Motor neuron (in vitro differentiated cells): ENCODE measurements around the gene TTLL13. TPM values are rescaled to one million over a fixed set of nuclear protein-coding genes. Genes with fewer than 3 reads are reported as not detected.

Source experiments
- ATAC-seq, 8 experiments: fragments of 200-7000 bp; cut with Tn5 transposase; replicated peaks in 6 of 8; 2 replicates each; pipeline ENCODE4 v1.8.0; 2021; ENCODE audit warnings: mild to moderate bottlenecking in 8 of 8, moderate library complexity in 8 of 8
- H3K27ac ChIP-seq, 2 donors: fragments of 250-450 bp; sonication (Bioruptor Pico); 2 replicates each; pipeline ENCODE4 v1.9.0; 2021; ENCODE audit warnings: antibody characterized with exemption in 2 of 2, mild to moderate bottlenecking in 2 of 2, moderate library complexity in 1 of 2
- H3K4me1 ChIP-seq, 2 donors: fragments of 250-450 bp; sonication (Bioruptor Pico); replicated peaks in 1 of 2; 2 replicates each; pipeline ENCODE4 v1.6.1; 2021; ENCODE audit warnings: antibody characterized with exemption in 2 of 2, mild to moderate bottlenecking in 2 of 2, moderate library complexity in 1 of 2
- H3K4me3 ChIP-seq, 5 donors: fragments of 250-450 bp; sonication (Bioruptor Pico); 2 replicates each; pipeline ENCODE4 v1.9.0; 2021; ENCODE audit warnings: antibody characterized with exemption in 5 of 5, mild to moderate bottlenecking in 5 of 5, moderate library complexity in 4 of 5
- WGBS, 10 experiments: fragments of 450-650 bp; shearing (Covaris generic); methylation state at CpG; one replicate each; pipeline ENCODE4 v1.0.0; 2022; 5-methylcytosine and 5-hydroxymethylcytosine counted together
- in situ Hi-C, 9 experiments: fragments of 400-800 bp; cut with MboI; loops; one replicate each; pipeline ENCODE4 v1.15.0; 2021; ENCODE audit warnings: low sequenced_read_pairs in 9 of 9, low pct_unique_long_range_greater_than_20kb in 2 of 9; ENCODE audit not compliant: unreplicated experiment in 9 of 9
- total RNA-seq, 8 experiments: library from RNA; unstranded; fragments of 300-600 nt; gene quantifications; 2 replicates each; pipeline versions ENCODE4 v1.2.3 to v1.2.4, GENCODE V29; 2022

Gene TTLL13
- total RNA-seq, 8 experiments from 2014 or later = 0.16 to 1.5 (median 0.50) TPM; not detected in 1

DNA sequence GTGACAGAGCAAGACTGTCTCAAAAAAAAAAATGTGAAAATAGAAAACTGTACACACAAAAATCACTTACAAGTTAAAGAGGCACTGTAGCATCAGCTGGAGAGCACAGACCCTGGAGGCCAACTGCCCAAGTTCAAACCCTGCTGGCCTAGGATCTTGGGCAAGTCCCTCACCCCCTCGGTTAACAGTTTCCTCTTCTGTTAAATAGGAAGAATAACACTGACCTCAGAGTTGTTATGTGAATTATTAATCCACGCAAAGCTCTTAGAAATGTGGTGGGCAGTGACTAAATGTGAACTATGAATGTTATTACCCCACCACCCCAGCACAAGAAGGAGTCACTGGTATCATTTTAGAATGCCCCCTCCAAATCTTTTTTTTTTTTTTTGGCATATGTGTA lies 26.8 kb upstream of the TTLL13 start:
- no peaks in the 10 kb centered on the region for H3K4me1 ChIP-seq
- ATAC-seq = no peak
- no peak overlapping the region for H3K4me3 ChIP-seq
- in situ Hi-C loops = loop anchor here in 1 of 9 experiments (10.0 kb wide), 1 partner anchor 58 kb away; no protein-coding TSS in a partner anchor
- 71 to 100% (median 86%) methylated on average over 1 to 2 of the region's 2 CpGs; no CpG with 5 or more reads in 1 of the 10 experiments for WGBS, 10 experiments
- no peak overlapping the region for H3K27ac ChIP-seq

DNA sequence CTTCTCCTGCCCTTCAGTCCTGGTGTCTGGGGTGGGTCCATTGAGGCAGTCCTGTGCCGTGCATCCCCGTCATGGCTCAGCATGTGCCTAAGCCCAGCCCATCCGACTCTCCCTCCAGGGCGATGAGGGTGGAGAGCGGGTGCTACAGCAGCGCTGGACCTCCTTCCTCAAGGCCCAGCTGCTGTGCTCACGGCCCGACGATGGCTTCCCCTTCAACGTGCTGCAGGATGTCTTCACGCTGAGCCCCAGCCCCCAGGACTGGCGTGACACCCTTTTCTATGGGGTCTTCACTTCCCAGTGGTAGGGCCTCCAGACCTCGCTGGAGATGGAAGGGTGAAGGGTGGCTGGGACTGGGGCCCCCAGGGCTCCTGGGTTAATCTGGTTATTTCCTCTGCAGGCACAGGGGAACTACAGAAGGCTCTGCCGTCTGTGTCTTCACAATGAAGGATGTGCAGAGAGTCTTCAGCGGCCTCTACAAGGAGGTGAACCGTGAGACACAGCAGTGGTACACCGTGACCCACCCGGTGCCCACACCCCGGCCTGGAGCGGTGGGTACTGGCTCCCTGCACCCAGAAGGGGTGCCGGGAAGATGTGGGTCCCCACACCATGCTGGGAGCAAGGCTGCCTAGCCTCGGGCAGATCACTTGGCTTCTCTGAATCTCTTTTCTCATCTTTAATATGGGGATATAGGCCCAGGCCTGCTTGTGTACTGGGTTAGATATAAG lies 25.8 kb upstream of the TTLL13 start:
- in situ Hi-C loops = loop anchor here in 1 of 9 experiments (10.0 kb wide), 1 partner anchor 59 kb away; no protein-coding TSS in a partner anchor
- 69 to 100% (median 93%) methylated on average over 1 to 15 of the region's 22 CpGs; no CpG with 5 or more reads in 2 of the 10 experiments for WGBS, 10 experiments

DNA sequence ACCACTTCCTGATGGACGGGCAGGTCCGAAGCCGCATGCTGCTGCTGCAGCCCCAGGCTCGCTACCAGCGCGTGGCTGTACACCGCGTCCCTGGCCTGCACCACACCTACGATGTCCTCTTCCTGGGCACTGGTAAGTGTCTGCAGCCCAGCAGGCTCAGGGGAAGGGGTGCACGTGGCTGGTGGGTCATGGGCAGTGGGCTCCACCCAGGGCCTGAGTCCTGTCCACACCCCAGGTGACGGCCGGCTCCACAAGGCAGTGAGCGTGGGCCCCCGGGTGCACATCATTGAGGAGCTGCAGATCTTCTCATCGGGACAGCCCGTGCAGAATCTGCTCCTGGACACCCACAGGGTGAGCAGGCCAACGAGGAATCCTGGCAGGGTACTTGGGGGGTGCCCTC lies 24.3 kb upstream of the TTLL13 start:
- Histone ChIP-seq H3K4me1 (no peaks in the 10 kb centered on the region), H3K4me3 (no peak overlapping the region), H3K27ac (no peak overlapping the region)
- 83 to 91% methylated on average over 3 to 6 of the region's 17 CpGs; no CpG with 5 or more reads in 8 of the 10 experiments for WGBS, 10 experiments
- in situ Hi-C loops = loop anchor here in 1 of 9 experiments (10.0 kb wide), 1 partner anchor 60 kb away; no protein-coding TSS in a partner anchor
- no peak for ATAC-seq

More for the DNA sequence above, 25.8 kb upstream of the TTLL13 start:
- no peak for ATAC-seq
- H3K4me3 ChIP-seq = no peak overlapping the region
- no peak overlapping the region for H3K27ac ChIP-seq
- no peaks in the 10 kb centered on the region for H3K4me1 ChIP-seq

DNA sequence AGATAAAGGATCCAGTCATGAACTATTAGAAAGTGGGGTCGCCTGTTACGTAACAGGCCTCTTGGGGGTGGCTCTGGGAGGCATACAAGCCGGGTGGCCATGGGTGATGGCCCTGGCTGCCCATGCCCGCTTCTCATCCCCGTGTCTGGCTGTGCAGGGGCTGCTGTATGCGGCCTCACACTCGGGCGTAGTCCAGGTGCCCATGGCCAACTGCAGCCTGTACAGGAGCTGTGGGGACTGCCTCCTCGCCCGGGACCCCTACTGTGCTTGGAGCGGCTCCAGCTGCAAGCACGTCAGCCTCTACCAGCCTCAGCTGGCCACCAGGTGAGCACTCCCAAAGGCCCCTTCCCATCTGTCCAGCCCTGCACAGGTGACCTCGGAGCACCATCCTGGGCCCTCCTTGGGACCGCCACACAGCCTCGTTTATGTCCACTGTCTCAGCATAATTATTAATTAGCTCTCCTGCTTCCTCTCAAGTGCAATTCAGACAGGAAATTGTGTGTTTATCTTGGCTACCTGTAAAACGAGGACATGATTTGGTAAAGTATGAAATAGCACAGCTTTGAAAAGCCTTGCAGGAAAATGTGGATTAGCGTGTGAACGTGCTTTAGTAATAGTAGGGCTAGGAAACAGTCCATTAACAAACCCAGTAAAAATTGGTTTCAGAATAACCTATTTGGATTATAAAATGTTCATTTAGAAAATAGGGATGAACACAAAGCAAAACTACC lies 23.7 kb upstream of the TTLL13 start:
- 59 to 100% (median 91%) methylated on average over 2 to 10 of the region's 18 CpGs; no CpG with 5 or more reads in 1 of the 10 experiments for WGBS, 10 experiments
- no peak for ATAC-seq
- no peak overlapping the region for H3K4me3 ChIP-seq
- no peaks in the 10 kb centered on the region for H3K4me1 ChIP-seq
- in situ Hi-C loops = loop anchor here in 1 of 9 experiments (10.0 kb wide), 1 partner anchor 61 kb away; no protein-coding TSS in a partner anchor
- H3K27ac ChIP-seq = no peak overlapping the region

DNA sequence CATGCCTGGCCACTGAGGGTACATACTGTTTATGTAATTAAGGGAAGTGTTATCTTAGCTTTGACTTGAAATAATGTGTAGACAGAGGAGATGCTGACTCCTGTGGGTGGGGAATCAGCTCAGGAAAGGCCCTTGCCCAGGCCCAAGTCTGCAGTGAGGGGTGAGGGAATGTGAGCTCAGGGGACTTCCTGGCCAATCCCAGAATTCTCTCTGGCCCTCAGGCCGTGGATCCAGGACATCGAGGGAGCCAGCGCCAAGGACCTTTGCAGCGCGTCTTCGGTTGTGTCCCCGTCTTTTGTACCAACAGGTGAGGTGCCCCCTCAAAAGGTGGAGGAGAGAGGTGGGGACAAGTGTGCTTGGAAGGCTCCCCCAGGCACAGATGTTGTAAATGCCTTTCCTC lies 22.0 kb upstream of the TTLL13 start:
- no peak overlapping the region for H3K27ac ChIP-seq
- WGBS, 10 experiments = 87 to 100% (median 93%) methylated on average over 1 to 7 of the region's 7 CpGs; no CpG with 5 or more reads in 7 of the 10 experiments
- H3K4me1 ChIP-seq = no peaks in the 10 kb centered on the region
- H3K4me3 ChIP-seq = no peak overlapping the region
- no peak for ATAC-seq
- in situ Hi-C loops = loop anchor here in 1 of 9 experiments (10.0 kb wide), 1 partner anchor 63 kb away; no protein-coding TSS in a partner anchor

DNA sequence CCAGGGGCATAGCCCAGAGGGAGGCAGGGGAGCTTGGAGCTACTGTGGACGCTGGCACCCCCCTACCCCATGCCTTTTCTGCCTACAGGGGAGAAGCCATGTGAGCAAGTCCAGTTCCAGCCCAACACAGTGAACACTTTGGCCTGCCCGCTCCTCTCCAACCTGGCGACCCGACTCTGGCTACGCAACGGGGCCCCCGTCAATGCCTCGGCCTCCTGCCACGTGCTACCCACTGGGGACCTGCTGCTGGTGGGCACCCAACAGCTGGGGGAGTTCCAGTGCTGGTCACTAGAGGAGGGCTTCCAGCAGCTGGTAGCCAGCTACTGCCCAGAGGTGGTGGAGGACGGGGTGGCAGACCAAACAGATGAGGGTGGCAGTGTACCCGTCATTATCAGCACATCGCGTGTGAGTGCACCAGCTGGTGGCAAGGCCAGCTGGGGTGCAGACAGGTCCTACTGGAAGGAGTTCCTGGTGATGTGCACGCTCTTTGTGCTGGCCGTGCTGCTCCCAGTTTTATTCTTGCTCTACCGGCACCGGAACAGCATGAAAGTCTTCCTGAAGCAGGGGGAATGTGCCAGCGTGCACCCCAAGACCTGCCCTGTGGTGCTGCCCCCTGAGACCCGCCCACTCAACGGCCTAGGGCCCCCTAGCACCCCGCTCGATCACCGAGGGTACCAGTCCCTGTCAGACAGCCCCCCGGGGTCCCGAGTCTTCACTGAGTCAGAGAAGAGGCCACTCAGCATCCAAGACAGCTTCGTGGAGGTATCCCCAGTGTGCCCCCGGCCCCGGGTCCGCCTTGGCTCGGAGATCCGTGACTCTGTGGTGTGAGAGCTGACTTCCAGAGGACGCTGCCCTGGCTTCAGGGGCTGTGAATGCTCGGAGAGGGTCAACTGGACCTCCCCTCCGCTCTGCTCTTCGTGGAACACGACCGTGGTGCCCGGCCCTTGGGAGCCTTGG lies 21.3 kb upstream of the TTLL13 start:
- Histone ChIP-seq H3K4me1 (no peaks in the 10 kb centered on the region), H3K4me3 (no peak overlapping the region), H3K27ac (no peak overlapping the region)
- ATAC-seq = peak in 4 of 8 experiments; percentile 11 to 19 (median 14)
- WGBS, 10 experiments = 90 to 100% (median 94%) methylated on average over 1 to 5 of the region's 38 CpGs; no CpG with 5 or more reads in 5 of the 10 experiments
- in situ Hi-C loops = loop anchor here in 1 of 9 experiments (10.0 kb wide), 1 partner anchor 63 kb away; no protein-coding TSS in a partner anchor

DNA sequence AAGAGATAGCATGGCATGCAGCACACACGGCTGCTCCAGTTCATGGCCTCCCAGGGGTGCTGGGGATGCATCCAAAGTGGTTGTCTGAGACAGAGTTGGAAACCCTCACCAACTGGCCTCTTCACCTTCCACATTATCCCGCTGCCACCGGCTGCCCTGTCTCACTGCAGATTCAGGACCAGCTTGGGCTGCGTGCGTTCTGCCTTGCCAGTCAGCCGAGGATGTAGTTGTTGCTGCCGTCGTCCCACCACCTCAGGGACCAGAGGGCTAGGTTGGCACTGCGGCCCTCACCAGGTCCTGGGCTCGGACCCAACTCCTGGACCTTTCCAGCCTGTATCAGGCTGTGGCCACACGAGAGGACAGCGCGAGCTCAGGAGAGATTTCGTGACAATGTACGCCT lies 20.4 kb upstream of the TTLL13 start:
- Histone ChIP-seq H3K4me3 (no peak overlapping the region), H3K27ac (no peak overlapping the region), H3K4me1 (no peaks in the 10 kb centered on the region)
- 80 to 100% (median 95%) methylated on average over 1 to 2 of the region's 15 CpGs; no CpG with 5 or more reads in 6 of the 10 experiments for WGBS, 10 experiments
- ATAC-seq = no peak
- in situ Hi-C loops = loop anchor here in 1 of 9 experiments (10.0 kb wide), 1 partner anchor 64 kb away; no protein-coding TSS in a partner anchor

DNA sequence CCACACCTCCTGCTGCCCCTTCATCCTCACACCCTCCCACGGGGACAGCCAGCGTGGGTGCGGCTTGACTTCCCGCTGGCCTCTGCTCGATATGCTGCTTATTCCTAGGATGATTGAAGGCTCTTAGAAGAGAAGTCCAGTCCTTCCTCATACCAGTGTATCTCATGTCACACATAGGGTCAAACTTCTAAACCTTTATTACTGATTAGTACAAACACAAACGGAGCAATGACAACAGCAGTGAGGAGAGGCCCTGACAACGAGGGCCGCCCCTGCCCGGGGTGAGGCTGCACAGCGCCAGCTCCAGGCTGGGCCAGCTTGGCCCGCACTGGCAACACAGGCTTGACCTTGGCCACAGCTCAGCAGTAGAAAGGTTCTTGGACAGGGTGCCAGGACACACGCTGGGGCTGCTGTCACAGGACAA lies 19.3 kb upstream of the TTLL13 start:
- WGBS, 10 experiments = 67 to 100% (median 82%) methylated on average over 1 to 7 of the region's 12 CpGs; no CpG with 5 or more reads in 4 of the 10 experiments
- ATAC-seq = no peak
- Histone ChIP-seq H3K27ac (no peak overlapping the region), H3K4me3 (no peak overlapping the region), H3K4me1 (peaks cover 3 to 4% of the 10 kb centered on the region in 2 donors)
- in situ Hi-C loops = no loop called here

DNA sequence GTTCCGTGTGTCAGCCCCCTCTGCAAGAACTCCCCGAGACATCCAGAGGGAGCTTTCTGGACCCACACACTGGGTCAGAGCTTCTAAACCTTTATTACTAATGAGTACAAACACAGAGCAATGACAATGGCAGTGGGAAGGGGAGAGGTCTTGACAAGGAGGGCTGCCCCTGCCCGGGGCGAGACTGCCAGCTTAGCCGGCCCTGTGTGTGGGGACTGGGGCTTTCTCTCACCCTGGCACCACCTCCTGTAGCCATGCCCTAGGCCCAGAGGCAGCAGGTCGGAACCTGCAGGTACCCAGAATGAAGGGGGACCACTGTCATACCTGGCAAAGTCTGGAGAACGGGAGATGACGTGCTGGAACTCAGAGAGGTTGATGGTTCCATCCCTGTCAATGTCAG lies 18.7 kb upstream of the TTLL13 start:
- in situ Hi-C loops = no loop called here
- no peak for ATAC-seq
- 62 to 78% (median 70%) methylated on average over 2 to 3 of the region's 8 CpGs; no CpG with 5 or more reads in 7 of the 10 experiments for WGBS, 10 experiments

DNA sequence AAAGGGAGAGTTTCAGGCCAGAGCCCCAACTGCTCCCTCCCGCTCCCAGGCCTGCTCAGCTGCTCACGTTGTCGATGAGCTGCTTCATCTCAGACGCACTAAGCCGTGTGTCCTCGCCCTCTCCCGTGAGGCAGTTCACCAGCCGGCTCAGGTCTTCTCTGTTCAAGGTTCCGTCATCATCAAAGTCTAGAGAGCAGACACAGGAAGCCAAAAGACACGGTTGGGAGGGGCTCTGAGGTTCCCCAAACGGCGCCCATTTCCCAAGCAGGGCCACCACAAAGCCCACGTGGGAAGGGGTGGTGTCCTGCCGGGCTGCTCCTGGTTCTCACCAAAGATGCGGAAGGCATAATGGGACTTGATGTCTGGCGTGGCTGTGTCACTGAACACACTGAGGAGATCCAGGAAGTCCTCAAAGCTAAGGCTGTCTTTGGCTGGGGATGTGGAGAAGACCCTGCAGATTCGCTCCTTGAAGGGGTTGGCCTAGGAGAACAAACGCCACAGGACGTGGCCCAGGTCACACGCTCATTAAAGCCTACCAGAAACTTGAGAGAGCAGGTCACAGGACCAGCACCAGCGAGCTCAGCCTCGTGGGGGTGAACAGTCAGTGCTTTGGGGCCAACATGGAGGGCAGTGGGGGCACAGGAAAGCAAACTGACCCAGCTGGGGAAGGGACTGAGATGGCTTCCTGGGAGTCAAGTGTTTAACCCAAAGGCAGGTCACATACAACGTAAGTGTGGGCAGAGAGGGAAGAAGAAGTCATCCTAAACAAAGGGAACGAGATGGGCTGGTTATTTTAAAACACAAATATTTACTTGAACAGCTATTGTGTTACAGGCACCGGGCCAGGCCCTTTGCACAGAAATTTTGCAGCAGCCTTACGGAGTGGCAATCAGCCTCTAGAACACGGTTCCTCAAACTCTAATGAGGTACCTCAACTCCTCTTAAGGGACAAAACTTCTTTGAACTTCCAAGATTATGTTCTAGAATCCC lies 18.0 kb upstream of the TTLL13 start:
- 72 to 100% (median 79%) methylated on average over 3 to 17 of the region's 27 CpGs; no CpG with 5 or more reads in 2 of the 10 experiments for WGBS, 10 experiments
- Histone ChIP-seq H3K27ac (no peak overlapping the region), H3K4me3 (no peak overlapping the region), H3K4me1 (peaks cover 3 to 4% of the 10 kb centered on the region in 2 donors)
- no peak for ATAC-seq
- in situ Hi-C loops = no loop called here

More for the DNA sequence above, 18.7 kb upstream of the TTLL13 start:
- Histone ChIP-seq H3K4me1 (peaks cover 3 to 4% of the 10 kb centered on the region in 2 donors), H3K27ac (no peak overlapping the region), H3K4me3 (no peak overlapping the region)

DNA sequence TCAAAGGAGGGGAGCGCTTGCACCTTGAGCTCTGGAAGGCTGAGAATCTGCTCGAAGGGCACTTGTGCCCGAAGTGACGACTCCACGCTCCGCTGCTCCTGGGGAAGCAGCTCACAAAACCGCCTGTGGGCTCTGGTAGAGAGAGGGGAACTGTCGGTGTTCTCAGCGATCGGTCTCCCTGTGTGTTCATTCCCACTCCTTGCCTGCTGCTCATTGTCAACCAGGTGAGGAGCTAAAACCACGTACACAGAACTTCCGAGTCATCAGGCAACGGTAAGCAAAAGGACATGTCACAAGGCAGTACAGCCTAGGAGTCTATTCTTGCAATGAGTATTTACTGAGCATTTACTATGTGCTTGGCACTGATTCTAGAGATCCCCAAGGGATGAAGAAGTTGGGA lies 17.2 kb upstream of the TTLL13 start:
- no peak for ATAC-seq
- WGBS, 10 experiments = 60 to 100% (median 85%) methylated on average over 2 to 12 of the region's 13 CpGs; no CpG with 5 or more reads in 4 of the 10 experiments
- peaks cover 3 to 4% of the 10 kb centered on the region in 2 donors for H3K4me1 ChIP-seq
- no peak overlapping the region for H3K27ac ChIP-seq
- in situ Hi-C loops = no loop called here
- peak overlapping the region in 2 of 5 donors; percentile 56 to 88 for H3K4me3 ChIP-seq
